IPS-20b (cell line): Measurements from ENCODE around the gene SRGN.
A peak's percentile ranks its signal among the peaks of the same experiment; 100 is the strongest.

ENCODE experiments used
- H3K27ac ChIP-seq: one replicate; pipeline ENCODE4 v1.5.1; 2013; ENCODE audit warnings: low read length
- H3K27me3 ChIP-seq: 2 replicates; pipeline ENCODE4 v1.6.1; 2013; ENCODE audit warnings: mild to moderate bottlenecking, low read length, inconsistent platforms; ENCODE audit not compliant: insufficient read depth
- H3K36me3 ChIP-seq: 2 replicates; pipeline ENCODE4 v1.6.1; 2013; ENCODE audit warnings: low read depth, mild to moderate bottlenecking, inconsistent platforms, low read length, moderate library complexity; ENCODE audit not compliant: insufficient read depth
- H3K4me1 ChIP-seq: 2 replicates; pipeline ENCODE4 v1.6.1; 2013; ENCODE audit warnings: mild to moderate bottlenecking, control low read depth, inconsistent platforms, low read length, moderate library complexity; ENCODE audit not compliant: insufficient read depth
- H3K4me3 ChIP-seq: 2 replicates; pipeline ENCODE4 v1.5.1; 2013; ENCODE audit warnings: mild to moderate bottlenecking, low read length, inconsistent platforms
- H3K9ac ChIP-seq: 2 replicates; pipeline ENCODE4 v1.6.1; 2013; ENCODE audit warnings: low read depth, mild to moderate bottlenecking, inconsistent platforms, low read length, moderate library complexity
- H3K9me3 ChIP-seq: 2 replicates; pipeline ENCODE4 v1.6.1; 2013; ENCODE audit warnings: mild to moderate bottlenecking, low read depth, low read length, inconsistent platforms; ENCODE audit not compliant: insufficient read depth

Gene SRGN

GRCh38 chr10:69078311-69078710 is 9.6 kb upstream of the SRGN start:
- no peaks in the 10 kb centered on the region for H3K9me3 ChIP-seq

GRCh38 chr10:69080226-69080625 is 7.7 kb upstream of the SRGN start:
- no peaks in the 10 kb centered on the region for H3K36me3 ChIP-seq
- H3K4me1 ChIP-seq = no peaks in the 10 kb centered on the region
- no peaks in the 10 kb centered on the region for H3K27me3 ChIP-seq
- H3K4me3 ChIP-seq = no peak overlapping the region
- H3K27ac ChIP-seq = no peak overlapping the region
- no peaks in the 10 kb centered on the region for H3K9me3 ChIP-seq
- H3K9ac ChIP-seq = no peak overlapping the region

More at GRCh38 chr10:69078311-69078710, 9.6 kb upstream of the SRGN start:
- H3K9ac ChIP-seq = no peak overlapping the region
- no peak overlapping the region for H3K27ac ChIP-seq
- no peaks in the 10 kb centered on the region for H3K4me1 ChIP-seq
- H3K4me3 ChIP-seq = no peak overlapping the region
- H3K27me3 ChIP-seq = no peaks in the 10 kb centered on the region
- H3K36me3 ChIP-seq = no peaks in the 10 kb centered on the region

GRCh38 chr10:69086001-69086509 is 1.8 kb upstream of the SRGN start:
- no peak overlapping the region for H3K4me3 ChIP-seq
- H3K9ac ChIP-seq = 0 out of 2 replicates have a peak overlapping the region, but pooled peaks have one; percentile 24

DNA sequence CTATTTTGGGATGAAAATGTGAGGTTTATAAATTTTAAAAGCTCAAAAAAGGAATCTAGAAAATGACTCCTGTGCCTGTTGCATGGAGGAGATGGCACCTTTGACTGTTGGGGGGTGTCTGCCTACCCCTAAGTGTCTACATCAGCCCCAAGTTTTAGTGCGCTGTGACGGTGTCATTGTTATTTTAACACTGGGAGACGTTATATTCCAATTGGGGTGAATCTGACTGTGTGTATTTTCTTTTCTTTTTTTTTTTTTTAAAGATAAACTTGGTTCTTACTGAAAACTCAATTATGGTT is 517 bp downstream of the SRGN start:
- Histone ChIP-seq H3K9ac (no peak overlapping the region), H3K27me3 (no peaks in the 10 kb centered on the region), H3K4me3 (no peak overlapping the region), H3K9me3 (no peaks in the 10 kb centered on the region), H3K27ac (no peak overlapping the region), H3K4me1 (peaks cover 7% of the 10 kb centered on the region; the same call in 1 of the 2 replicates), H3K36me3 (no peaks in the 10 kb centered on the region)

More at GRCh38 chr10:69086001-69086509, 1.8 kb upstream of the SRGN start:
- Histone ChIP-seq H3K27me3 (no peaks in the 10 kb centered on the region), H3K36me3 (no peaks in the 10 kb centered on the region), H3K9me3 (no peaks in the 10 kb centered on the region), H3K27ac (no peak overlapping the region), H3K4me1 (peaks cover 7% of the 10 kb centered on the region; the same call in 1 of the 2 replicates)

- Histone ChIP-seq H3K9ac (no peak overlapping the region), H3K27ac (no peak overlapping the region), H3K27me3 (no peaks in the 10 kb centered on the region), H3K4me3 (no peak overlapping the region), H3K36me3 (no peaks in the 10 kb centered on the region), H3K9me3 (no peaks in the 10 kb centered on the region), H3K4me1 (peaks cover 7% of the 10 kb centered on the region; the same call in 1 of the 2 replicates)
These were observed 1.0 kb downstream of the SRGN start for GRCh38 chr10:69088801-69089501.

DNA sequence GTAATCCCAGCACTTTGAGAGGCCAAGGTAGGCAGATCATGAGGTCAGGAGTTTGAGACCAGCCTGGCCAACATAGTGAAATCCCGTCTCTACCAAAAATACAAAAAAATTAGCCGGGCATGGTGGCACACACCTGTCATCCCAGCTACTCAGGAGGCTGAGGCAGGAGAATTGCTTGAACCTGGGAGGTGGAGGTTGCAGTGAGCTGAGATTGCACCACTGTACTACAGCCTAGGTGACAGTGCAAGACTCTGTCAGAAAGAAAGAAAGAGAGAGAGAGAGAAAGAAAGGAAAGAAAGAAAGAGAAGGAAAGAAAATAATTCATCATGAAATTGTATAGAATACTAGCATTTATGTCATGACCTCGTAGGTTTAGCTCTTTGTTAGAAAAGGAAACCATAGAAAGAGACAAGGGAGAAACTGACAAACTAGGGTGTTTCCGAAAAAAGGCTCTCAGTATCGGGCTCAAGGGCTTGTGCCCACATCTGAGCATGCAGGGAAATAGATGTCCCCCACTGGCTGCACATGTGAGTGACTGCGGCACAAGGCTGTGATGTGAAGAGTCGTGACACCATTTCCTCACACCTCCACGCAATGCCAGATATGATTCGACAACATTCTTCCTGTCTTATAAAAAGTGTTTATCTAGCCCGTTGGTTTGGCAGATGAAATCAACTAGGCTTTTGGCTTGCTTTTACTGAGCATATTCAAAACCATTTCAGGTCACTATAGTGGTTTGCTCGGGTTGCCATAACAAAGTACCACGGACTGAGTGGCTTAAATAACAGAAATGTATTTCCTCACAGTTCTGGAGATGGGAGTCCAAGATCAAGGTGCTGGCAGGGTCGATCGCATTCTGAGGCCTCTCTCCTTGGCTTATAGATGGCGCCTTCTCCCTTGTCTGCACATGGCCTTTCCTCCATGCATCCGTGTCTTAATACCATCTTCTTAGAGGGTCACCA is 2.0 kb downstream of the SRGN start:
- no peak overlapping the region for H3K4me3 ChIP-seq
- H3K27ac ChIP-seq = no peak overlapping the region
- H3K9me3 ChIP-seq = no peaks in the 10 kb centered on the region
- no peaks in the 10 kb centered on the region for H3K27me3 ChIP-seq
- H3K4me1 ChIP-seq = peaks cover 7% of the 10 kb centered on the region; the same call in 1 of the 2 replicates
- H3K9ac ChIP-seq = no peak overlapping the region
- H3K36me3 ChIP-seq = no peaks in the 10 kb centered on the region

DNA sequence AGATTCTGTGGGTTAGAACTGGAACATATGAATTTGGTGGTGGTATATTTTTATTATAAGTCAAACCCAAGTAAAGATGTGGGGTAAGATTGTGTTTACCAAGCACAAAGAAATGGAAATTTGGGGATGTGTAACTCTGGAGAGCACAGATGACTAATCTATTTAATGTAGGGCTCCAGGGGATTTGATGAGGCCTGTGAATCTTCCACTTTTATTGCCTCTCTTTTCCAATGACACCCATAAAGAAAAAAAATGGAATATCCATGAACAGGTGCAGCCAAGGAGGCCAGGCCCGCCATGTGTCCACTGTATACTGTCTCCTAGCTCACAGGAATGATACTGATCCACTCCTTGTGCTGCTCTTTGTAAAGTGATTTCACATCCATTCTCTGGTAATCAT is 2.8 kb downstream of the SRGN start:
- no peak overlapping the region for H3K4me3 ChIP-seq
- H3K9ac ChIP-seq = no peak overlapping the region
- no peaks in the 10 kb centered on the region for H3K27me3 ChIP-seq
- H3K9me3 ChIP-seq = no peaks in the 10 kb centered on the region
- H3K4me1 ChIP-seq = peaks cover 6% of the 10 kb centered on the region; the same call in 1 of the 2 replicates
- no peak overlapping the region for H3K27ac ChIP-seq
- H3K36me3 ChIP-seq = no peaks in the 10 kb centered on the region

- Histone ChIP-seq H3K27ac (no peak overlapping the region), H3K36me3 (no peaks in the 10 kb centered on the region), H3K4me3 (no peak overlapping the region), H3K9me3 (no peaks in the 10 kb centered on the region), H3K9ac (no peak overlapping the region), H3K4me1 (peaks cover under 1% of the 10 kb centered on the region; the same call in 1 of the 2 replicates), H3K27me3 (no peaks in the 10 kb centered on the region)
These were observed 3.3 kb downstream of the SRGN start for GRCh38 chr10:69091143-69091651.

DNA sequence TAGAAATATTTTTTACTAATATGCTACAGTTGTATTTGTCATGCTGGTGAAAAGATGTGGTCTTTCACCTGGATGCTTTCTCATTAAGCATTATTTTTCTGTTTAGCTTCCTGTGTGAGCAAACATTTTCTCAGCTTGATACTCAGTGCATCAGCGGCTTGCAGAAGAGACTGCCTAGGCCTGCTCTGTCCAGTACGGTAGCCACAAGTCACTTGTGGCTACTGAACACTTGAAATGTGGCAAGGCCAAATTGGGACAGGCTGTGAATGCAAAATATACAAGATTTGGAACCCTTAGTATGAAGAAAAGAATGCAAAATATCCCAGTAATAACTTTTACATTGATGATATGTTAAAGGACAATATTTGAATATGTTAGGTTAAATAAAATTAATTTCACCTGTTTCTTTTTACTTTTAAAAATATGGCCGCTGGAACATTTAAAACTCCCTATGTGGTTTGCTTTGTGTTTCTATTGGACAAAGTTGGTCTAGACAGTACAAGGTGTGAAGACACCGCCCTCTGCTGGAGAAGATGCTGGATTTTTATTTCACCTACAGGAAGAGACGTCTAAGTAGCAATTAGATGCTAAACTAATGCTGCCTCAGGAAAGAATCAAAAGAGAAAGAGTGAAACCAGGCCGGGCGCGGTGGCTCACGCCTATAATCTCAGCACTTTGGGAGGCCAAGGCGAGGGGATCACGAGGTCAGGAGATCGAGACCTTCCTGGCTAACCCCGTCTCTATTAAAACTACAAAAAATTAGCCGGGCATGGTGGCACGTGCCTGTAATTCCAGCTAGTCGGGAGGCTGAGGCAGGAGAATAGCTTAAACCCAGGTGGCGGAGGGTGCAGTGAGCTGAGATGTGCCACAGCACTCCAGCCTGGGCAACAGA is 5.3 kb downstream of the SRGN start:
- Histone ChIP-seq H3K27ac (no peak overlapping the region), H3K9ac (no peak overlapping the region), H3K4me1 (no peaks in the 10 kb centered on the region), H3K27me3 (no peaks in the 10 kb centered on the region), H3K36me3 (no peaks in the 10 kb centered on the region), H3K4me3 (no peak overlapping the region), H3K9me3 (no peaks in the 10 kb centered on the region)

DNA sequence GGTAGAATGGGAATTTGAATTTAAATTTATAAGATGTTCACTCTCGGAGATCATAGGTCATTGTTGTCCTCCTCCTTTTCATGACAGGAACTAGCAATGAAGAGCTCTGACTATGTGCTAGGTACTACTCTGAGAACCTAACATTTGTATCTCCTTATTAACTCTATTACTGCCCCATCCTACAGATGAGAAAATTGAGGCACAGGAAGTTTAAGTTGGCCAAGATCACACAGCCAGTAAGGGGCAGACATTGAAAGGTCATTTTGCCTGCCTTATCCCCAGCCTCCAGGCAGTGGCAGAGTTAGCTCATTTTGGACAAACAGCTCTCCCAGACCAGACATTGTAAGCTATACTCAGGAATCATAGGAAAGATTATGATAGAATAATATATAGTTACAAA is 6.0 kb downstream of the SRGN start:
- Histone ChIP-seq H3K9me3 (no peaks in the 10 kb centered on the region), H3K4me1 (no peaks in the 10 kb centered on the region), H3K9ac (no peak overlapping the region), H3K27ac (no peak overlapping the region), H3K36me3 (no peaks in the 10 kb centered on the region), H3K27me3 (no peaks in the 10 kb centered on the region), H3K4me3 (no peak overlapping the region)

- H3K36me3 ChIP-seq = no peaks in the 10 kb centered on the region
- H3K9me3 ChIP-seq = no peaks in the 10 kb centered on the region
- H3K27ac ChIP-seq = no peak overlapping the region
- peaks cover 4% of the 10 kb centered on the region; the same call in 1 of the 2 replicates for H3K4me1 ChIP-seq
- no peaks in the 10 kb centered on the region for H3K27me3 ChIP-seq
- no peak overlapping the region for H3K4me3 ChIP-seq
- H3K9ac ChIP-seq = no peak overlapping the region
These were observed 8.1 kb downstream of the SRGN start for GRCh38 chr10:69096045-69096444.
